SK-N-SH treated with all-trans-retinoic acid at 6 μM for 48 hours (cell line): Measurements from ENCODE around the gene TMEM132C.

Experiments
- ATAC-seq: fragments of 200-7000 bp; cut with Tn5 transposase; 3 replicates; pipeline ENCODE4 v1.9.1; 2020; ENCODE audit warnings: mild to moderate bottlenecking, moderate library complexity
- CSDC2 ChIP-seq: fragments of 250-450 bp; sonication (Bioruptor Pico); IDR thresholded peaks from 2 replicates; pipeline ENCODE4 v1.5.0; 2020; ENCODE audit warnings: mild to moderate bottlenecking, moderate library complexity
- ESRRG ChIP-seq: fragments of 250-450 bp; sonication (Bioruptor Pico); IDR thresholded peaks from 2 replicates; pipeline ENCODE4 v1.6.1; 2021; ENCODE audit warnings: mild to moderate bottlenecking
- GLIS3 ChIP-seq: fragments of 250-450 bp; sonication (Bioruptor Pico); IDR thresholded peaks from 2 replicates; pipeline ENCODE4 v1.5.0; 2020; ENCODE audit warnings: mild to moderate bottlenecking, moderate library complexity
- OSR1 ChIP-seq: fragments of 250-450 bp; sonication (Bioruptor Pico); IDR thresholded peaks from 2 replicates; pipeline ENCODE4 v1.8.0; 2022; ENCODE audit warnings: moderate library complexity, mild to moderate bottlenecking, inconsistent platforms
- POU6F1 ChIP-seq: fragments of 250-450 bp; sonication (Bioruptor Pico); IDR thresholded peaks from 2 replicates; pipeline ENCODE4 v1.8.0; 2021; ENCODE audit warnings: low read depth, mild to moderate bottlenecking, moderate library complexity, borderline replicate concordance
- PPARA ChIP-seq: fragments of 250-450 bp; sonication (Bioruptor Pico); IDR thresholded peaks from 2 replicates; pipeline ENCODE4 v1.5.0; 2020; ENCODE audit warnings: mild to moderate bottlenecking, borderline replicate concordance
- RARB ChIP-seq: fragments of 250-450 bp; sonication (Bioruptor Pico); IDR thresholded peaks from 2 replicates; pipeline ENCODE4 v1.8.0; 2021; ENCODE audit warnings: mild to moderate bottlenecking, moderate library complexity
- SNAI2 ChIP-seq: fragments of 250-450 bp; sonication (Bioruptor Pico); IDR thresholded peaks from 2 replicates; pipeline ENCODE4 v1.5.0; 2020; ENCODE audit warnings: mild to moderate bottlenecking, moderate library complexity
- TCF4 ChIP-seq: fragments of 250-450 bp; sonication (Bioruptor Pico); IDR thresholded peaks from 2 replicates; pipeline ENCODE4 v1.8.0; 2021; ENCODE audit warnings: mild to moderate bottlenecking, moderate library complexity, borderline replicate concordance
- TOX ChIP-seq: fragments of 250-450 bp; sonication (Bioruptor Pico); IDR thresholded peaks from 2 replicates; pipeline ENCODE4 v1.8.0; 2021; ENCODE audit warnings: mild to moderate bottlenecking, moderate library complexity, borderline replicate concordance
- TSHZ2 ChIP-seq: fragments of 250-450 bp; sonication (Bioruptor Pico); IDR thresholded peaks from 2 replicates; pipeline ENCODE4 v1.5.0; 2020; ENCODE audit warnings: mild to moderate bottlenecking, moderate library complexity
- ZC3H10 ChIP-seq: fragments of 250-450 bp; sonication (Bioruptor Pico); IDR thresholded peaks from 2 replicates; pipeline ENCODE4 v1.5.1; 2021; ENCODE audit warnings: mild to moderate bottlenecking, moderate library complexity
- ZFP3 ChIP-seq: fragments of 250-450 bp; sonication (Bioruptor Pico); IDR thresholded peaks from 2 replicates; pipeline ENCODE4 v1.5.0; 2020; ENCODE audit warnings: mild to moderate bottlenecking, moderate library complexity
- ZFP30 ChIP-seq: fragments of 450-650 bp; formaldehyde crosslinking; IDR thresholded peaks from 2 replicates; pipeline ENCODE4 v1.5.0; 2022; ENCODE audit warnings: mild to moderate bottlenecking, moderate library complexity
- ZNF565 ChIP-seq: fragments of 450-650 bp; formaldehyde crosslinking; conservative IDR thresholded peaks from 2 replicates; pipeline ENCODE4 v1.5.0; 2020; ENCODE audit warnings: low read depth, mild to moderate bottlenecking, moderate library complexity
- ZNF70 ChIP-seq: fragments of 450-650 bp; formaldehyde crosslinking; IDR thresholded peaks from 2 replicates; pipeline ENCODE4 v1.5.0; 2020; ENCODE audit warnings: mild to moderate bottlenecking, moderate library complexity

Gene TMEM132C

GRCh38 chr12:128607641-128608040 is 340.7 kb downstream of the TMEM132C start:
- TF ChIP-seq TOX (no peak), TCF4 (CRISPR knock-in tag) (no peak), RARB (CRISPR knock-in tag) (no peak), PPARA (no peak), ESRRG (CRISPR knock-in tag) (no peak), OSR1 (CRISPR knock-in tag) (no peak), ZFP3 (CRISPR knock-in tag) (no peak), POU6F1 (no peak), CSDC2 (no peak), GLIS3 (CRISPR knock-in tag) (no peak)
- no peak for ATAC-seq

- TF ChIP-seq ZNF70 (CRISPR knock-in tag) (no peak), ZNF565 (CRISPR knock-in tag) (no peak), PPARA (no peak), OSR1 (CRISPR knock-in tag) (no peak), TOX (no peak), POU6F1 (no peak), GLIS3 (CRISPR knock-in tag) (no peak)
- TF ChIP-seq, all 23 proteins: peak for 0
- ATAC-seq: no peak
Measured at GRCh38 chr12:128609861-128610260, 342.9 kb downstream of the TMEM132C start.

GRCh38 chr12:128611736-128612135 is 344.8 kb downstream of the TMEM132C start:
- no peak for ATAC-seq
- TF ChIP-seq ZFP30 (no peak), CSDC2 (no peak), POU6F1 (no peak), PPARA (no peak), ZNF565 (CRISPR knock-in tag) (no peak), ZC3H10 (CRISPR knock-in tag) (no peak)

- no peak for ATAC-seq
Measured at GRCh38 chr12:128612150-128612850, 345.3 kb downstream of the TMEM132C start.

More at GRCh38 chr12:128612150-128612850, 345.3 kb downstream of the TMEM132C start:
- TF ChIP-seq ZC3H10 (CRISPR knock-in tag) (no peak), ZNF565 (CRISPR knock-in tag) (no peak), TCF4 (CRISPR knock-in tag) (no peak), SNAI2 (CRISPR knock-in tag) (no peak), TSHZ2 (CRISPR knock-in tag) (no peak), TOX (no peak)
